Testis (tissue), 2 donors: ENCODE data around the gene SARS2.

ENCODE experiments used
- POLR2A ChIP-seq: fragments of 450-650 bp; IDR thresholded peaks from one replicate; pipeline ENCODE4 v1.6.1; 2017; ENCODE audit warnings: antibody characterized with exemption, mild to moderate bottlenecking, moderate library complexity
- TF ChIP-seq, protein P1 (sequence below), 3 experiments: fragments of 450-650 bp in 2 of 3; fragments of 200-600 bp in 1 of 3; sonication (generic) in 1 of 3; IDR thresholded peaks; one replicate each; pipeline ENCODE4 v1.5.1; 2016 to 2019; ENCODE audit warnings: antibody characterized with exemption in 3 of 3, mild to moderate bottlenecking in 2 of 3, moderate library complexity in 1 of 3

GRCh38 chr19:38877781-38878574 lies 52.6 kb downstream of the SARS2 start, which contains the start of gene RINL:
- TF ChIP-seq, protein P1, sequence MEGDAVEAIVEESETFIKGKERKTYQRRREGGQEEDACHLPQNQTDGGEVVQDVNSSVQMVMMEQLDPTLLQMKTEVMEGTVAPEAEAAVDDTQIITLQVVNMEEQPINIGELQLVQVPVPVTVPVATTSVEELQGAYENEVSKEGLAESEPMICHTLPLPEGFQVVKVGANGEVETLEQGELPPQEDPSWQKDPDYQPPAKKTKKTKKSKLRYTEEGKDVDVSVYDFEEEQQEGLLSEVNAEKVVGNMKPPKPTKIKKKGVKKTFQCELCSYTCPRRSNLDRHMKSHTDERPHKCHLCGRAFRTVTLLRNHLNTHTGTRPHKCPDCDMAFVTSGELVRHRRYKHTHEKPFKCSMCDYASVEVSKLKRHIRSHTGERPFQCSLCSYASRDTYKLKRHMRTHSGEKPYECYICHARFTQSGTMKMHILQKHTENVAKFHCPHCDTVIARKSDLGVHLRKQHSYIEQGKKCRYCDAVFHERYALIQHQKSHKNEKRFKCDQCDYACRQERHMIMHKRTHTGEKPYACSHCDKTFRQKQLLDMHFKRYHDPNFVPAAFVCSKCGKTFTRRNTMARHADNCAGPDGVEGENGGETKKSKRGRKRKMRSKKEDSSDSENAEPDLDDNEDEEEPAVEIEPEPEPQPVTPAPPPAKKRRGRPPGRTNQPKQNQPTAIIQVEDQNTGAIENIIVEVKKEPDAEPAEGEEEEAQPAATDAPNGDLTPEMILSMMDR (IDR thresholded peaks at IDR 0.05) = no peak
- TF ChIP-seq POLR2A = no peak
